Activated T-cell treated with anti-CD3 and anti-CD28 coated beads for 4 hours (primary cell): Measurements from ENCODE around the gene PJVK.
"Not testable (repeated sequence)": the region's sequence is repeated elsewhere in the genome, so short reads cannot be mapped to it uniquely, and the experiment has no call there.

Source experiments
- DNase-seq: peaks from one replicate; pipeline ENCODE4 v3.0.0-alpha.2; 2020

The PJVK gene

GRCh38 chr2:178450774-178451525, at the start of gene PJVK, which contains the start of gene PRKRA:
Gene PJVK, plus strand, starts transcription at chr2:178451378. Its CDS starts 2,032 bp downstream, at chr2:178453410.
Gene PRKRA, minus strand, starts transcription at chr2:178451175. Its CDS starts 145 bp downstream, at chr2:178451030.
- DNase-seq = peak; percentile 94

GRCh38 chr2:178401994-178402437, 49.2 kb upstream of the PJVK start:
- no peak for DNase-seq

DNA sequence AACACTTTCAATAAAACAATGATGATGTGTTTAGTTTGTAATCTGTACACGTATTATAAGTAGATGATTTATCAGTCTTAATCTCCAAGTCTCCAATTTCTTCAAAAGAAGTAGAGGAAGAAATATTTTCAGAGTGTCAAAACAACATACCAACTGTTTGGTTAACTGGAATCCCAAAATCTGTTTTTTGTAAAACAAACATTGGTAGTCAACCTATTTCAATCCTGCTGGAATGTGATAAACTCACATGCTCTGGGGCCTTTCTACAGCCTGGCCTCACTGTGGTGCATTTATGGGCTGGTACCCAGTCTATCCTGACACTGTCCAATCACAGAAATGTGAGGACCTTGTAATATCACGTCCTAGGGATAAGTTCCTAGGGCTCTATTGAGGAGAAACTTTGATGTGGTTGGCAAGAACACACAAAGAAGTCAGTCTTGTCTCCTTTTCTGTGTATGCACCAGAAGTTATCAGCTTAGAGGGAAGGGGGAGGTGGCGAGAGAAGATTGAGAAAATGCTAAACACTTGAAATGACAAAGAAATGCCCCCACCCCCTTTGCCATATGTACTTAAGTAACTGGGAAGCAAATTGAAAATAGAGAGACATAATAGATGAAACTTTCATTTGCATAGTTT, 47.4 kb upstream of the PJVK start:
- no peak for DNase-seq

- no peak for DNase-seq
These were observed 46.8 kb upstream of the PJVK start for GRCh38 chr2:178404368-178404767.

GRCh38 chr2:178409261-178409660, 41.9 kb upstream of the PJVK start:
- DNase-seq = no peak

DNA sequence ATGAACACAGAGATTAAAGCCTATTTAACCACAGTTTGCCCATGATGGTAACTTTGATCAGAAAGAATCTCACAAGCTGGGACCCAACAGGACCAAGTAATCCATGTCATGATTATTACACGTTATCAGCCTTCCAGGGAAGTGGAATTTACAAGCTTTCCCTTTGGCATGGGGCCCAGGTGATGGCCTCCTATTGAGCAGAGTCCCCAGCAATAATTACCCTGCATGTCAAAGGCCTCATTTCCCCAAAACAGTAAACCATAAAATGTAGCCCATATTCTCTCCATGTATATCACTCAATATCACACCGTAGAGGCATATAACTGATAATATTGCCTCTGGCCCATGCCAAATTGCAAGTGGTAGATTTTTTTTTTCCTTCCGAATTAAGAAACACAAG, 39.1 kb upstream of the PJVK start:
- DNase-seq = no peak

DNA sequence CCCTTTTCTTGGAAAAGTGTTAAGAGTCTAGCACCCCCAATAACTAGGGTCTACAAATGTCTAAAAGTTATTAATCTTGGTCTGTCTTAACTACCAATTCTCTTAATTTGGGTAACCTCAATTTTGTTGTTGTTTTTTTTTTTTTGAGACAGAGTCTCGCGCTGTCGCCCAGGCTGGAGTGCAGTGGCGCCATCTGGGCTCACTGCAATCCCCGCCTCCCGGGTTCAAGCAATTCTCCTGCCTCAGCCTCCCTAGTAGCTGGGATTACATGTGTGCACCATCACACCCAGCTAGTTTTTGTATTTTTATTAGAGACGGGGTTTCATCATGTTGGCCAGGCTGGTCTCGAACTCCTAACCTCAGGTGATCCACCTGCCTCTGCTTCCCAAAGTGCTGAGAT, 38.7 kb upstream of the PJVK start:
- DNase-seq = not testable (repeated sequence)

GRCh38 chr2:178413472-178414265, 37.5 kb upstream of the PJVK start:
- peak; percentile 62 for DNase-seq

- peak; percentile 57 for DNase-seq
These were observed 36.6 kb upstream of the PJVK start for GRCh38 chr2:178414266-178415247.

DNA sequence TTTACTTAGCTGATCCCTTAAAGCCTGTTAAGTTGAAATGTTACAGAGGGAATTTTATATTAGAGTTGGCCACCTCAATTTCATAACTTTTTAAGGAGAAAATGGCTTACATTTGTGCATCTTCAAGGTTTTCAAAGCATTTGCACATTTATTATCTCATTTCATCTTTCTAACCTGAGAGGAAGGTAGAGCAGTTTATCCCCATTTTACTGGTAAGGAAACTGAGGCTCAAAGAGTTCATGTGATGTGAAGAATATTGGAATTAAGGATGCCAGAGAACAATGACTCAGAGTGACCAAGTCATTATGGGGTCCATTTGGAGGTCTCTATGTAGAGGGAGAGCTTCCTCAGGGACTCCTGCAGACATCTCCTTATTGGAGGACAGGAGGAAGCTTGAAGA, 35.2 kb upstream of the PJVK start:
- no peak for DNase-seq

DNA sequence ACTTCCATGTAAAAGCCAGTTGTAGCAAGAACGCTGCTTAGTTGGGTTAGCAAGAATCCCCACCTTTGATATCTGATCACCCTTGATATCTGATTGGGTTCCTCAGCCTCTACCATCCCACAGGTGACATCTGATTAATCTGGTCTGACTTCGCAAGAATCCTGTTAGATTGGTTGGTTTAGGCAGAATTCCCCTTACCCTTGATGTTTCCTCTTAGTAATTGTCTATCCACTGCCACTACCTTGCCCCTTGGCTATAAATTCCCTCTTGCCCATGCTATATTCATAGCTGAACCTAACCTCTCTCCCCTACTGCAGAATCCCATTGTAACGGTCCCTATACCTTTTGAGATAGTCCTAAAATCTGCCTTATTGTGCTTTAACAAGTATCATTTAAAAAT, 33.3 kb upstream of the PJVK start:
- no peak for DNase-seq

- DNase-seq = no peak
These were observed 32.8 kb upstream of the PJVK start for GRCh38 chr2:178418426-178418825.

GRCh38 chr2:178419123-178419522, 32.1 kb upstream of the PJVK start:
- DNase-seq = no peak

GRCh38 chr2:178420463-178420999, 30.6 kb upstream of the PJVK start:
- no peak for DNase-seq

DNA sequence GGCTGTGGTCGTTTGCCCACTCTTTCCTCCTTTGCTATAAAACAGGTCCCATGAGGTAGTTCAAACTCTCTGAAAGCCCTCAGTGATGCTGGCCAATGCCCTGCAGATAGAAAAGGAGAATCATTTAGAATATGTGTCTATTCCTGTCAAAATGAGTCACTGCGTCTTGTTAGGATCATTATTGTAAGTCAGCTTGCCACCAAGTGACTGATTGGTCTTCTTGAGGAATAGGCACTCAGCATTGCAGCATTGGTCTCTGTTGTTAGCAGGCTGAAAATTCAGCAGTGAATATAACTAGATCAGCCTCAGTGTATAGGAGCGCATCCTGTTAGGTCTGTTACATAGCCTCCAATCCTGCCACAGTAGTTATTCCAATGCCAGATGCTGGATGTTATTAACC, 29.1 kb upstream of the PJVK start:
- DNase-seq = no peak

GRCh38 chr2:178423746-178424145, 27.4 kb upstream of the PJVK start:
- DNase-seq = not testable (repeated sequence)

- no peak for DNase-seq
These were observed 25.8 kb upstream of the PJVK start for GRCh38 chr2:178425255-178425827.

DNA sequence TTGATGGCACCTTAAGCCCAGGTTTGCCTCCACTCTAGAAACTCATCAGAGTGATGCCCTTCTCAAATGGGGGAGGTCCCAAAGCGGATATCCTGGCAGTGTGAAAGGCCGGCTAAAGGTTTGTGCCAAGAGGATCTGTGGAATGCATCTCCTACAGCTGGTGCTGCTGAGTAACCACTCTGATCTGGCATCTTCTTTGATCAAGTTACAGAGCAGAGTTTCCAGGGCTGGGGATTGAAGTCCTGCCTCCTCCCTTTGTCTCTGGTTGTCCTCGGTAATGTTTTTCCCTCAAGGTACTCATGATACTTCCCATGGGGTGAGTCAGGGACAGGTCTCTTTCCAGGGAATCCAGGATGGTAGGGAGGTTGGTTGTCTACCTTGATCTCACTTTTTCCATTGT, 24.8 kb upstream of the PJVK start:
- no peak for DNase-seq

DNA sequence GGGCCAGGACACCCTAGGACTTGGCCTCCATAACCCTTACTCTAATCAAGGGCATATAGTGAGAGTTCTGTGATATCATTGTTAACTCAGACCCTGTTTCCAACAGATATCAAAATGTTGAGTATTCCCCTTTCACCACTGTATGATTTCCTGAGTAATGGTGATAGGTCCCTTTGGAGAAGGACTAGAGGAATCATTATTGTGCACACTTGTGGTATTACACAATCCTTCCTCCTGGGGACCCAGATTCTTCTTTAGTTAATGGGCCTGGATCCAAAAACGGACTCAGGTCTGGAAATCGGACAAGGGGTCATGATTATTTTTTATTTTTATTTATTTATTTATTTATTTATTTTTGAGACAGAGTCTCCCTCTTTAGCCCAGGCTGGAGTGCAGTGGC, 23.7 kb upstream of the PJVK start:
- no peak for DNase-seq

GRCh38 chr2:178428396-178428806, 22.8 kb upstream of the PJVK start:
- no peak for DNase-seq

GRCh38 chr2:178429336-178429735, 21.8 kb upstream of the PJVK start:
- no peak for DNase-seq

- DNase-seq = no peak
These were observed 14.5 kb upstream of the PJVK start for GRCh38 chr2:178436662-178437061.
